Nephron progenitor cell (in vitro differentiated cells): ENCODE results near the gene AFAP1L2.
A peak's percentile ranks its signal among the peaks of the same experiment; 100 is the strongest.

Experiments used
- DNase-seq: peaks from one replicate; pipeline ENCODE4 v3.0.0; 2021
- H3K27ac Mint-ChIP-seq: 2 replicates; pipeline ENCODE4 v1.8.0; 2021; ENCODE audit warnings: mild to moderate bottlenecking, moderate library complexity, mixed read lengths
- H3K27me3 Mint-ChIP-seq: 2 replicates; pipeline ENCODE4 v1.8.0; 2021; ENCODE audit warnings: mild to moderate bottlenecking, low read depth, mixed read lengths; ENCODE audit not compliant: poor library complexity
- H3K36me3 Mint-ChIP-seq: 2 replicates; pipeline ENCODE4 v1.8.0; 2021; ENCODE audit warnings: low read depth, mixed read lengths
- H3K4me1 Mint-ChIP-seq: 2 replicates; pipeline ENCODE4 v1.8.0; 2021; ENCODE audit warnings: mixed read lengths
- H3K4me3 Mint-ChIP-seq: 2 replicates; pipeline ENCODE4 v1.8.0; 2021; ENCODE audit warnings: mild to moderate bottlenecking, moderate library complexity, mixed read lengths
- H3K9me3 Mint-ChIP-seq: 2 replicates; pipeline ENCODE4 v1.8.0; 2021; ENCODE audit warnings: mild to moderate bottlenecking, moderate library complexity, mixed read lengths
- CTCF ChIP-seq: fragments of 200-600 bp; sonication (generic); IDR thresholded peaks from 2 replicates; pipeline ENCODE4 v1.5.0; 2021; ENCODE audit warnings: antibody characterized with exemption

AFAP1L2 gene

DNA sequence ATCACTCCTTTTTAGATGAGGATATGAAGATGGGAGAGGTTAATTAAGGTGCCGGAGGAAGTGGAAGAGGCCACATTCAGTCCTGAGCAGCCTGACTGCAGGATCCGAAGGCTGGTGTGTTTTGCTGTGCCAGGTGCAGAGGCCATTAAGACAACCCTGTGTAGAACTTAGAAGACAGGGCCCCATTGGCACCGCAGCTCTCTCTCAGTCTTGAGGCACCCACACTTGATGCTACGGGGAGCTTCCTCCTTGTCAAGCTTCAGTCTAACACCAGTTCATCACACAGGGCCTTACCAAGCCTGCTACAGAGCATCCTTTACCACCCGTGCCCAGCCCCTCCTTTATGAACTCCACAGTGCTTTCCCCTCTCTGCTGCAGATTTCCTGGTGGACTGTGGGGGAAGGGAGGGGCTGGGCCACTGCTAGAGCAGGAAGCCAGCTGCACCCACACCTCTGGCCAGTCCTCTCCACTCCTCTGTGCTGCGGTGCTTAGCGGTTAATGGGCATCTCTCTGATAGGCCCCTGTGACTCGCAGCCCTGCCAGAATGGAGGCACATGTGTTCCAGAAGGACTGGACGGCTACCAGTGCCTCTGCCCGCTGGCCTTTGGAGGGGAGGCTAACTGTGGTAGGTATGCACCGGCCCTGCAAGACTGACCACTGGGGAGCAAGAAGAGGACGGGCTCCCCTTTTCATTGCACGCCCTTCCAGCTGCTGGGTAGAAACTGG is 119.8 kb downstream of the AFAP1L2 start:
- Mint-ChIP-seq H3K9me3 (no peaks in the 10 kb centered on the region), H3K36me3 (peaks cover 1% of the 10 kb centered on the region), H3K4me1 (no peaks in the 10 kb centered on the region), H3K27ac (peak overlapping the region; percentile 36), H3K4me3 (no peak overlapping the region), H3K27me3 (no peaks in the 10 kb centered on the region)
- no peak for DNase-seq
- TF ChIP-seq CTCF = no peak

DNA sequence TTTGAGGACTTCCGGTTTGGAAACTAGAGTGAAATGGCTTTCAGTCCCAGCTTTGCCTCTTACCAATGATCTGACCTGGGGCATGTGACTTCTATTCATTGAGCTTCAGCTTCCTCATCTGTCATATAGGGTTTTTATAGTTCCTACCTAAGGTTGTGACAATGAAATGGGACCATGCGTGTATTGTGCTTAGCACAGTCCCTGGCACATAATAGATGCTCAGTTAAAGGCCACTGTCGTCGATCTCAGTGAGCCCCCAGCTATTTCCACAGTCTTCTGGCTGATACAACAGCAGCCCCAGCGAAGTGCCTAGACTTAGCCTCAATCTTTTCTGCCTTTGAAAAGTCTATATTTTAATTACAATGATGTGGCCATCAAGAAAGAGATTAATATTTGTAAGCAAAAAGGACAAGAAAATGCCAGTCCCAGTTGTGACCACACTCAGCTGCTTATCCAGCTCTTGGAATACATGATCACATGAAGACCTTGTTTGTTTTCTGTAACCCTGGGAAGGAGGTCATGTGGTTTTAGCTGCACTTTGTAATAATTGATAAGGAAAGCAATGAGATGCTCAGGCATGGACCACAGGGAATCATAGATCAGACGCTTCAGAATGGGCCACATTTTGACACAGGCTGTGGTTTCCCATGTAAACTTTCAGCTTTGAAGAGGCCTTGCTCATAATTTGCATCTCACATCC is 120.6 kb downstream of the AFAP1L2 start:
- Mint-ChIP-seq H3K4me1 (no peaks in the 10 kb centered on the region), H3K27me3 (no peaks in the 10 kb centered on the region), H3K27ac (no peak overlapping the region), H3K36me3 (no peaks in the 10 kb centered on the region), H3K9me3 (no peaks in the 10 kb centered on the region), H3K4me3 (no peak overlapping the region)
- no peak for TF ChIP-seq CTCF
- no peak for DNase-seq

DNA sequence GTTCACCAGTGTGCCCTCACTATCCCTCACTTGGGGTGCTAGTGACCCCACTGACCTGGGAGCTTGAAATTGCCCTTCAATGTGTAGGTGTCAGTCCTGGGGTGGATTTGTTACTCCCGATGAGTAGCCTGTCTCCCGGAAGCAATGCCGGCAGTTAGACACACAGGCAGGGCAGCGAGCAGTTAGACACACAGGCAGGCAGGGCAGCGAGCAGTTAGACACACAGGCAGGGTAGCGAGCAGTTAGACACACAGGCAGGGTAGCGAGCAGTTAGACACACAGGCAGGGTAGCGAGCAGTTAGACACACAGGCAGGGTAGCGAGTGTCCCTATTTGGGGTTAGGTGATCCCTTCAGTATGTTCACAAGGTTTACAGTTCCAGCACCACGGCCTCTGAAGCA is 121.2 kb downstream of the AFAP1L2 start:
- no peak overlapping the region for H3K27ac Mint-ChIP-seq
- no peak overlapping the region for H3K4me3 Mint-ChIP-seq
- no peaks in the 10 kb centered on the region for H3K4me1 Mint-ChIP-seq
- no peak for TF ChIP-seq CTCF
- no peaks in the 10 kb centered on the region for H3K9me3 Mint-ChIP-seq
- DNase-seq = no peak
- no peaks in the 10 kb centered on the region for H3K36me3 Mint-ChIP-seq
- no peaks in the 10 kb centered on the region for H3K27me3 Mint-ChIP-seq

DNA sequence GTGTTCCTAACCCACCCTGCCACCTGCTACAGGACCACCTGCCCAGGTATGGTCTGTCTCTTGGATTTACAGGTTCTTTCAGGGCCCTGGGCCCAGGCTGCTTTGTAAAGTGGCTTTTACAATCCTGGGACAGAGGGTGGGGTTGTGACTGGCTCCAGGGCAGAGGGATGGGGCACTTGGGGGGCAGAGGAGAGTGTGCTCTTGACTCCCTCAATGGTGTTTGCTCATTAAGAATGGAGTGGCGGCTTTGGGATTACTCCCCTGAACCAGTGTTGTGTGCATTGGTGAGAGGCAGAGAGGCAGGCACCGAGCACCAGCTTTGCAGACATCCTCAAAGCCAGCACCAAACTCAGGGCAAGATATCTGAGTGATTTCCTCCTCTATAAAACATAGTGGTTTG is 121.8 kb downstream of the AFAP1L2 start:
- DNase-seq = no peak

DNA sequence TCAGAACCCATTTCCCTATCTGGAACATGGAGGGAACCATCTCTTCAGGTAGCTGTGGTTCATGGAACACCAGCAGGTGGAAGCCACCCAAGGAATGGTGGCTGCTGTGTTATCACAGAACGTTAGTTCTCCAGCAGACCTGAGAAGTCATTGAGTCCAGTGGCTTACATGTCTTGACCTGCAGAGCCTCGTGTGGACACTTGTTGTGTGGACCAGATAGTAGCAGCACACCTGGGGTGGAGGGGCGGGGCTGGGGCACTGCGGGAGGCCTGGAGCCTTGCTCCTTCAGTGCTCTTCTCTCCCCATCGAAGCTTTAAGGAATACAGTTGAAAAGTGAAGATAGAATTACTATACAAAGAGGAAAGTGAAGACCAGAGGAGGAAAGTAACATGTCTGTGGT is 122.8 kb downstream of the AFAP1L2 start:
- H3K27me3 Mint-ChIP-seq = no peaks in the 10 kb centered on the region
- TF ChIP-seq CTCF = no peak
- H3K4me1 Mint-ChIP-seq = no peaks in the 10 kb centered on the region
- no peaks in the 10 kb centered on the region for H3K36me3 Mint-ChIP-seq
- no peaks in the 10 kb centered on the region for H3K9me3 Mint-ChIP-seq
- no peak for DNase-seq
- no peak overlapping the region for H3K27ac Mint-ChIP-seq
- no peak overlapping the region for H3K4me3 Mint-ChIP-seq

More for the DNA sequence above, 121.8 kb downstream of the AFAP1L2 start:
- H3K4me3 Mint-ChIP-seq = no peak overlapping the region
- H3K27me3 Mint-ChIP-seq = no peaks in the 10 kb centered on the region
- no peaks in the 10 kb centered on the region for H3K36me3 Mint-ChIP-seq
- no peak overlapping the region for H3K27ac Mint-ChIP-seq
- no peak for TF ChIP-seq CTCF
- no peaks in the 10 kb centered on the region for H3K9me3 Mint-ChIP-seq
- no peaks in the 10 kb centered on the region for H3K4me1 Mint-ChIP-seq

DNA sequence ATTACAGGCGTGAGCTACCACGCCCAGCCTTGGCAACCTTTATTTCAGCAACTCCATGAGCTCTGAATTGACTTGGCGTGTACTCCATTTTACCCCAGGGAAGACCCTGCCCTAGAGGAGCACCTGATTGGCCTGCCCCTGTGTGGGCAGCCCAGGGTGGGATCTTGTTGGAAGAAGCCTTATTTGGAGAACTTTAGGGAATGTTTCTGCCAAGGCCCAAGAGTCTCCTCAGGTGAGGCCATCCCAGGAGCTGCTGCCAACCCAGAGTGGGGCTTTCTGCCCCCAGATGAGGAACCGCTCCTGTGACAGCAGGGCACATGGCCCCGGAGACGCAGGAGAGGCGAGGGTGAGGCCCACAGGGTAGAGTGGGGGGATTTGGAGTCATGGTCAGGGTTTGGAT is 123.3 kb downstream of the AFAP1L2 start:
- DNase-seq = no peak
- no peaks in the 10 kb centered on the region for H3K36me3 Mint-ChIP-seq
- H3K27me3 Mint-ChIP-seq = no peaks in the 10 kb centered on the region
- no peak overlapping the region for H3K27ac Mint-ChIP-seq
- peaks cover 3% of the 10 kb centered on the region for H3K4me1 Mint-ChIP-seq
- no peak for TF ChIP-seq CTCF
- H3K4me3 Mint-ChIP-seq = no peak overlapping the region
- no peaks in the 10 kb centered on the region for H3K9me3 Mint-ChIP-seq
